Measurements from ENCODE around the gene RAB17. TPM values are rescaled to one million over a fixed set of nuclear protein-coding genes. Genes with fewer than 3 reads are reported as not detected.

The RAB17 gene
- total RNA-seq, 1 experiment from 2014 or later = 23.6 TPM

- ChIA-PET POLR2A (no interaction called here), CTCF (interaction anchor here (0.6 kb wide), 1 partner anchor 34 kb away, joined by 3 read pairs; no protein-coding TSS in a partner anchor)
- Histone ChIP-seq H3K4me1 (ENCODE audit: control insufficient read depth, insufficient read depth, low read length) (no peaks in the 10 kb centered on the region), H3K36me3 (ENCODE audit: control insufficient read depth, insufficient read depth, low read length) (no peaks in the 10 kb centered on the region), H3K9me3 (ENCODE audit: control insufficient read depth, insufficient read depth, low read depth, low read length) (no peaks in the 10 kb centered on the region), H3K27ac (ENCODE audit: low read length) (no peak overlapping the region), H3K27me3 (ENCODE audit: control insufficient read depth, insufficient read depth, low read length) (no peaks in the 10 kb centered on the region), H3K4me3 (ENCODE audit: low read depth in 2 of 2, low read length in 2 of 2) (no peak overlapping the region)
- TF ChIP-seq POLR2AphosphoS5 (IDR thresholded peaks at IDR 0.05; ENCODE audit: low read depth, low read length) (no peak), TCF7L2 (IDR thresholded peaks at IDR 0.05; ENCODE audit: low read depth, low read length) (no peak)
- in situ Hi-C loops (cut with HindIII; ENCODE audit: low pct_unique_long_range_greater_than_20kb, low sequenced_read_pairs) = no loop called here
- no TSS peak for BruUV-seq (replicated peaks)
- no peak for ATAC-seq
- intact Hi-C loops (cut with micrococcal nuclease; ENCODE audit: unreplicated experiment) = no loop called here
- DNase-seq (ENCODE audit: low read depth, low spot score) = no peak
Measured at GRCh38 chr2:237549216-237549615, 41.3 kb downstream of the RAB17 start.

GRCh38 chr2:237547841-237548416 is 42.6 kb downstream of the RAB17 start:
- TF ChIP-seq REST (IDR thresholded peaks at IDR 0.05; ENCODE audit: insufficient read depth in 1 of 2, low read depth in 2 of 2, low read length in 1 of 2) = peak; percentile 65 to 72
- no peak for TF ChIP-seq CTCF (IDR thresholded peaks at IDR 0.05)
- DNase-seq (ENCODE audit: low read depth, low spot score) (no peak), ATAC-seq (no peak)
- Histone ChIP-seq H3K27me3 (ENCODE audit: control insufficient read depth, insufficient read depth, low read length) (no peaks in the 10 kb centered on the region), H3K4me1 (ENCODE audit: control insufficient read depth, insufficient read depth, low read length) (no peaks in the 10 kb centered on the region), H3K27ac (ENCODE audit: low read length) (no peak overlapping the region), H3K4me3 (ENCODE audit: low read depth in 2 of 2, low read length in 2 of 2) (no peak overlapping the region), H3K9me3 (ENCODE audit: control insufficient read depth, insufficient read depth, low read depth, low read length) (no peaks in the 10 kb centered on the region), H3K36me3 (ENCODE audit: control insufficient read depth, insufficient read depth, low read length) (no peaks in the 10 kb centered on the region)
- in situ Hi-C loops (cut with HindIII; ENCODE audit: low pct_unique_long_range_greater_than_20kb, low sequenced_read_pairs) (no loop called here), intact Hi-C loops (cut with micrococcal nuclease; ENCODE audit: unreplicated experiment) (no loop called here)
- ChIA-PET POLR2A (no interaction called here), CTCF (interaction anchor here (0.7 kb wide), 1 partner anchor 29 kb away, joined by 3 read pairs; no protein-coding TSS in a partner anchor)
- no TSS peak for BruUV-seq (replicated peaks)

GRCh38 chr2:237546876-237547395 is 43.6 kb downstream of the RAB17 start:
- no TSS peak for BruUV-seq (replicated peaks)
- intact Hi-C loops (cut with micrococcal nuclease; ENCODE audit: unreplicated experiment) = no loop called here
- CTCF ChIA-PET = interaction anchor here (0.7 kb wide), 1 partner anchor 28 kb away, joined by 3 read pairs; no protein-coding TSS in a partner anchor

More at GRCh38 chr2:237546876-237547395, 43.6 kb downstream of the RAB17 start:
- no peaks in the 10 kb centered on the region for H3K4me1 ChIP-seq (ENCODE audit: control insufficient read depth, insufficient read depth, low read length)
- POLR2A ChIA-PET = no interaction called here
- no peak overlapping the region for H3K27ac ChIP-seq (ENCODE audit: low read length)
- DNase-seq (ENCODE audit: low read depth, low spot score) = no peak
- no peak overlapping the region for H3K4me3 ChIP-seq (ENCODE audit: low read depth in 2 of 2, low read length in 2 of 2)
- 0 out of 2 replicates have a peak, but pooled peaks have one; percentile 8 for ATAC-seq
- H3K9me3 ChIP-seq (ENCODE audit: control insufficient read depth, insufficient read depth, low read depth, low read length) = no peaks in the 10 kb centered on the region
- no peaks in the 10 kb centered on the region for H3K27me3 ChIP-seq (ENCODE audit: control insufficient read depth, insufficient read depth, low read length)
- TF ChIP-seq REST (IDR thresholded peaks at IDR 0.05; ENCODE audit: insufficient read depth in 1 of 2, low read depth in 2 of 2, low read length in 1 of 2) (no peak), SIN3A (IDR thresholded peaks at IDR 0.05; ENCODE audit: borderline replicate concordance, insufficient read depth, low read depth, low read length) (no peak), POLR2AphosphoS5 (IDR thresholded peaks at IDR 0.05; ENCODE audit: low read depth, low read length) (no peak), TCF7L2 (IDR thresholded peaks at IDR 0.05; ENCODE audit: low read depth, low read length) (no peak), CTCF (IDR thresholded peaks at IDR 0.05) (no peak)
- in situ Hi-C loops (cut with HindIII; ENCODE audit: low pct_unique_long_range_greater_than_20kb, low sequenced_read_pairs) = no loop called here
- H3K36me3 ChIP-seq (ENCODE audit: control insufficient read depth, insufficient read depth, low read length) = no peaks in the 10 kb centered on the region
